Stomach (tissue), 9 donors: ENCODE results near the gene NECTIN1. TPM values are rescaled to one million over a fixed set of nuclear protein-coding genes. Genes with fewer than 3 reads are reported as not detected.

ENCODE experiments used
- DNase-seq, 2 donors: peaks; one replicate each; pipeline versions ENCODE4 v3.0.0 to v3.0.0-alpha.2; 2013 to 2019
- H3K27ac ChIP-seq, 5 donors: fragments of 200-600 bp in 4 of 5; sonication (generic) in 4 of 5; one replicate each; pipeline ENCODE4 v1.5.1; 2013 to 2019; ENCODE audit warnings: mild to moderate bottlenecking in 1 of 5, moderate library complexity in 1 of 5
- H3K27me3 ChIP-seq, 3 donors: fragments of 200-600 bp; sonication (generic); one replicate each; pipeline ENCODE4 v1.5.1; 2017 to 2019; ENCODE audit warnings: mixed run types in 1 of 3
- H3K36me3 ChIP-seq, 4 donors: fragments of 200-600 bp; sonication (generic); 1 replicate in 3 of 4; 2 replicates in 1 of 4; pipeline ENCODE4 v1.5.1; 2016 to 2019
- H3K4me1 ChIP-seq, 4 donors: fragments of 200-600 bp; sonication (generic); one replicate each; pipeline ENCODE4 v1.5.1; 2016 to 2019
- H3K4me3 ChIP-seq, 4 donors: fragments of 200-600 bp; sonication (generic) in 3 of 4; one replicate each; pipeline ENCODE4 v1.5.1; 2016 to 2019; ENCODE audit warnings: mild to moderate bottlenecking in 1 of 4
- H3K9me3 ChIP-seq, 4 donors: fragments of 200-600 bp; sonication (generic); one replicate each; pipeline ENCODE4 v1.5.1; 2016 to 2019
- EP300 ChIP-seq: sonication (generic); formaldehyde crosslinking; IDR thresholded peaks from one replicate; pipeline ENCODE4 v1.6.1; 2017; ENCODE audit warnings: antibody characterized with exemption
- POLR2A ChIP-seq, 4 donors: fragments of 450-650 bp; IDR thresholded peaks; one replicate each; pipeline ENCODE4 v1.6.1; 2016; ENCODE audit warnings: antibody characterized with exemption in 4 of 4, control low read depth in 2 of 4, mild to moderate bottlenecking in 1 of 4, moderate library complexity in 1 of 4
- POLR2AphosphoS5 ChIP-seq, 3 donors: sonication (generic); formaldehyde crosslinking; IDR thresholded peaks; one replicate each; pipeline ENCODE4 v1.6.1; 2016; ENCODE audit warnings: antibody characterized with exemption in 3 of 3
- WGBS, 5 donors: extraction: QIAGEN DNeasy Blood & Tissue Kit in 3 of 5; methylation state at CpG; one replicate each; pipeline versions ENCODE4 v1.1.5 to v1.1.7; 2013 to 2018; 5-methylcytosine and 5-hydroxymethylcytosine counted together
- intact Hi-C: fragments of 100-400 bp; cut with DNase I; formaldehyde crosslinking; loops from one replicate; pipeline ENCODE4 v1.15.1; 2023; ENCODE audit warnings: low total_unique reads
- polyA plus RNA-seq, 3 donors: library from polyadenylated mRNA; stranded (reverse); fragments of 200-250 nt; gene quantifications; one replicate each; pipeline ENCODE4 v1.2.3, GENCODE V29; 2013
- total RNA-seq, 5 donors: library from RNA; depleted of rRNA; stranded (reverse); fragments of >200 nt; gene quantifications; one replicate each; pipeline versions ENCODE4 v1.1.0 to v1.2.3, GENCODE V29; 2014 to 2016
- TF ChIP-seq, protein P1 (sequence below), 7 experiments: fragments of 450-650 bp in 4 of 7; fragments of 200-600 bp in 3 of 7; sonication (generic) in 3 of 7; IDR thresholded peaks; one replicate each; pipeline ENCODE4 v1.5.1; 2016 to 2019; ENCODE audit warnings: antibody characterized with exemption in 7 of 7, control low read depth in 2 of 7, mild to moderate bottlenecking in 1 of 7
- donor health status: healthy with polysubstance abuse.
- donor health status: Bipolar disorder and iron deficiency.
- donor health status: healthy.

NECTIN1 gene
- total and polyA plus RNA-seq, 8 donors: 1.2 to 92.1 (median 6.0) TPM

DNA sequence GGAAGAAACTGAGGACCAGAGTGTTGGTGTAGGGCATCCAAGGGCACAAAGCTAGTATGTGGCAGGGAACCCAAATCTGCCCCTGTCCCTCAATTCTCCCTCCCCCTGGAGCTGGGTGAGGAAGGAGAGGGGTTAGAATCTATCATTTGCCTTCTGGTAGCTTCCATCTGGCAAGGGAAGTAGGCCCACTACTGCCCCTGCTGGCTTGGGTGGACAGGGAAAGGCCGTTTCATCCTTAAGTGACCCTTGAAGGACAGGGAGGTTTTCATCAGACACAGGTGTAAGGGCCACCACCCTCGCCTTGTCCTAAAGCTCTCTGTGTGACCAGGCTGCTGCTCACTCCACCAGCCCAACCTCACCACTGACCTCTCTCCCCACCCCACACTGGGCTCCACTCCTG lies 22.1 kb downstream of the NECTIN1 start:
- no peaks in the 10 kb centered on the region for H3K36me3 ChIP-seq
- no peak for TF ChIP-seq EP300
- TF ChIP-seq, protein P1, sequence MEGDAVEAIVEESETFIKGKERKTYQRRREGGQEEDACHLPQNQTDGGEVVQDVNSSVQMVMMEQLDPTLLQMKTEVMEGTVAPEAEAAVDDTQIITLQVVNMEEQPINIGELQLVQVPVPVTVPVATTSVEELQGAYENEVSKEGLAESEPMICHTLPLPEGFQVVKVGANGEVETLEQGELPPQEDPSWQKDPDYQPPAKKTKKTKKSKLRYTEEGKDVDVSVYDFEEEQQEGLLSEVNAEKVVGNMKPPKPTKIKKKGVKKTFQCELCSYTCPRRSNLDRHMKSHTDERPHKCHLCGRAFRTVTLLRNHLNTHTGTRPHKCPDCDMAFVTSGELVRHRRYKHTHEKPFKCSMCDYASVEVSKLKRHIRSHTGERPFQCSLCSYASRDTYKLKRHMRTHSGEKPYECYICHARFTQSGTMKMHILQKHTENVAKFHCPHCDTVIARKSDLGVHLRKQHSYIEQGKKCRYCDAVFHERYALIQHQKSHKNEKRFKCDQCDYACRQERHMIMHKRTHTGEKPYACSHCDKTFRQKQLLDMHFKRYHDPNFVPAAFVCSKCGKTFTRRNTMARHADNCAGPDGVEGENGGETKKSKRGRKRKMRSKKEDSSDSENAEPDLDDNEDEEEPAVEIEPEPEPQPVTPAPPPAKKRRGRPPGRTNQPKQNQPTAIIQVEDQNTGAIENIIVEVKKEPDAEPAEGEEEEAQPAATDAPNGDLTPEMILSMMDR (IDR thresholded peaks at IDR 0.05): no peak
- TF ChIP-seq POLR2AphosphoS5 (IDR thresholded peaks at IDR 0.05): no peak
- TF ChIP-seq POLR2A (IDR thresholded peaks at IDR 0.05): no peak
- no peak for DNase-seq
- H3K4me3 ChIP-seq: no peak overlapping the region
- 69 to 92% (median 77%) methylated on average over 2 of the region's 2 CpGs for WGBS, 5 donors
- peaks cover 0 to 19% (median 0%) of the 10 kb centered on the region in 4 donors for H3K4me1 ChIP-seq
- no peak overlapping the region for H3K27ac ChIP-seq
- no peaks in the 10 kb centered on the region for H3K27me3 ChIP-seq
- intact Hi-C loops: no loop called here
- no peaks in the 10 kb centered on the region for H3K9me3 ChIP-seq

DNA sequence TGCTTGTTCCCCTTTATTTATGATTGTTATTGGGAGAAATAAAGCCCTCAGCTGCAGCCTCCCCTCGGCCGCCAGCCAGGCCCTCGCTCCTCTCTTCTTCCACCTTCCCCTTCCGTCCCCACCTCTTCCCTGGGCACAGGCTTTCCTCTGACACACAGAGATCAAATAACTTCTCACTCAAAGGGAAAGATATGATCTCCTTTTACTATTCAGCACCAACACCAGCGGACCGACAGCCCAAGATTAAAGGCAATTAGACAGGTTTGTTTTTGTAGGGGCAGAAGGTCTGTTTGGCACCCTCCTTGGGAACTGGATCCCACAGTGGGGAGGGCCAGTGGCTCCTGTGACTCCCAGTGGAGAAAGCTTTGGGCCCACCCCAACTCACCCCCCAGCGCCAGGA lies 23.0 kb downstream of the NECTIN1 start:
- H3K4me1 ChIP-seq: peaks cover 0 to 15% (median 0%) of the 10 kb centered on the region in 4 donors
- no peaks in the 10 kb centered on the region for H3K9me3 ChIP-seq
- H3K27ac ChIP-seq: no peak overlapping the region
- no peaks in the 10 kb centered on the region for H3K27me3 ChIP-seq
- 43 to 68% (median 51%) methylated on average over 7 of the region's 7 CpGs for WGBS, 5 donors
- intact Hi-C loops: no loop called here
- TF ChIP-seq EP300: no peak
- TF ChIP-seq, protein P1 (IDR thresholded peaks at IDR 0.05): no peak
- no peak for TF ChIP-seq POLR2A (IDR thresholded peaks at IDR 0.05)
- TF ChIP-seq POLR2AphosphoS5 (IDR thresholded peaks at IDR 0.05): no peak
- no peak overlapping the region for H3K4me3 ChIP-seq
- no peak for DNase-seq
- no peaks in the 10 kb centered on the region for H3K36me3 ChIP-seq

DNA sequence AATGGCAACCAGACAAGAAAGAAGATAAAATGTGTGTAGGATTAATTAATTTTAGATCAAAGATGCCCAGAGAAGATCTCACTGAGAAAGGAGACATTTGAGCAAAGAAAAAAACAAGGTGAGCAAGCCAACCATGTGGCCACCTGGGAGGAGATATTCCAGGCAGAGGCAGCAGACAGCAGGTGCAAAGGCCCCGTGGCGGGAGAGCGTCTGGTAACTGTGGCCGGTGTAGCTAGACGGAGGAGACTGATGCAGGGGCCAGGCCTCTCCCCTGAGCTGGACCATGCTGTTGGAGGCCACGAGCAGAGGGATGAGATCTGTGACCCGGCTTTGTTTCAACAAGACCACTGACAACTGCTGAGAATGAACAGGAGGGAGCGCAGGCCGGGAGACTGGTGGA lies 23.6 kb downstream of the NECTIN1 start:
- no peaks in the 10 kb centered on the region for H3K36me3 ChIP-seq
- DNase-seq: no peak
- H3K4me1 ChIP-seq: peaks cover 0 to 20% (median 0%) of the 10 kb centered on the region in 4 donors
- intact Hi-C loops: no loop called here
- TF ChIP-seq POLR2AphosphoS5 (IDR thresholded peaks at IDR 0.05): no peak
- TF ChIP-seq, protein P1 (IDR thresholded peaks at IDR 0.05): no peak
- no peak for TF ChIP-seq EP300
- no peak for TF ChIP-seq POLR2A (IDR thresholded peaks at IDR 0.05)
- no peaks in the 10 kb centered on the region for H3K9me3 ChIP-seq
- H3K27ac ChIP-seq: no peak overlapping the region
- no peaks in the 10 kb centered on the region for H3K27me3 ChIP-seq
- H3K4me3 ChIP-seq: no peak overlapping the region
- 89 to 95% (median 91%) methylated on average over 9 of the region's 9 CpGs for WGBS, 5 donors

DNA sequence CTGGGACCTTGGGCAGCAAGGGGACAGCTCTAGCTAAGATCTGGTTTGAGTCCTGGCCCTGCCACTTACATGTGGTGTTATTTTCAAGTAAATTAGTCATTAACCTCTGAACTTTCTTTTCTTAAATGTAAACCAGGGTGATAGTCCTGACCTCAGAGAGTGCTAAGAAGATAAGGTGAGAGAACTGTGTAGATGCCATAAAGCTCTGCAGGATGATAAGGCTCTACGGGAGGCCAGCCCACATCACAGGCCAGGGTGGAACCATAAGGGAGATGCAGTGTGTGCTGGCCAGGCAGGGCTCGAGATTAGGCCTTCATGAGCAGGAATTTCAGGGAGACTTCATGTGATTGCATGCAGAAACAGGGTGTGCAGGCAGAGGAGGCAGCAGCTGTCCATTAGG lies 24.2 kb downstream of the NECTIN1 start:
- Histone ChIP-seq H3K36me3 (no peaks in the 10 kb centered on the region), H3K9me3 (no peaks in the 10 kb centered on the region), H3K27me3 (no peaks in the 10 kb centered on the region), H3K27ac (no peak overlapping the region), H3K4me1 (peaks cover 0 to 25% (median 3%) of the 10 kb centered on the region in 4 donors), H3K4me3 (no peak overlapping the region)
- TF ChIP-seq, protein P1 (IDR thresholded peaks at IDR 0.05): no peak
- TF ChIP-seq POLR2A (IDR thresholded peaks at IDR 0.05) (no peak), POLR2AphosphoS5 (IDR thresholded peaks at IDR 0.05) (no peak), EP300 (no peak)
- DNase-seq: no peak
- WGBS, 5 donors: 20 to 56% (median 32%) methylated on average over 2 of the region's 2 CpGs
- intact Hi-C loops: no loop called here
